H9 (cell line): ENCODE measurements around the gene CGGBP1. TPM values are rescaled to one million over a fixed set of nuclear protein-coding genes. Genes with fewer than 3 reads are reported as not detected.

Experiments used
- DNase-seq: peaks from one replicate; pipeline ENCODE4 v3.0.0-alpha.2; 2017
- H2AFZ ChIP-seq: one replicate; pipeline ENCODE4 v1.6.1; 2013; ENCODE audit warnings: mild to moderate bottlenecking, low read length, control low read depth, moderate library complexity
- H2AK5ac ChIP-seq: 2 replicates; pipeline ENCODE4 v1.6.1; 2013; ENCODE audit warnings: low read length, control low read depth, mixed read lengths; ENCODE audit not compliant: insufficient read length
- H2BK120ac ChIP-seq: one replicate; pipeline ENCODE4 v1.6.1; 2013; ENCODE audit warnings: low read depth, mild to moderate bottlenecking, low read length, control low read depth, inconsistent platforms; ENCODE audit not compliant: poor library complexity, severe bottlenecking
- H2BK12ac ChIP-seq: 2 replicates; pipeline ENCODE4 v1.6.1; 2013; ENCODE audit warnings: low read length, control low read depth, mixed read lengths, low read depth; ENCODE audit not compliant: insufficient read length
- H2BK15ac ChIP-seq: 2 replicates; pipeline ENCODE4 v1.6.1; 2013; ENCODE audit warnings: low read depth, low read length, control low read depth
- H2BK20ac ChIP-seq: one replicate; pipeline ENCODE4 v1.6.1; 2013; ENCODE audit warnings: low read depth, mild to moderate bottlenecking, low read length, control low read depth, inconsistent platforms; ENCODE audit not compliant: poor library complexity, severe bottlenecking
- H2BK5ac ChIP-seq: 2 replicates; pipeline ENCODE4 v1.6.1; 2013; ENCODE audit warnings: low read length, control low read depth, mixed read lengths; ENCODE audit not compliant: insufficient read length
- H3K14ac ChIP-seq: 2 replicates; pipeline ENCODE4 v1.6.1; 2013; ENCODE audit warnings: low read length, control low read depth; ENCODE audit not compliant: insufficient read depth
- H3K18ac ChIP-seq: 2 replicates; pipeline ENCODE4 v1.6.1; 2013; ENCODE audit warnings: low read depth, mild to moderate bottlenecking, mixed read lengths, low read length, control low read depth; ENCODE audit not compliant: insufficient read length
- H3K23ac ChIP-seq: 2 replicates; pipeline ENCODE4 v1.6.1; 2013; ENCODE audit warnings: low read length, control low read depth, mixed read lengths, low read depth; ENCODE audit not compliant: insufficient read length
- H3K23me2 ChIP-seq: 2 replicates; pipeline ENCODE4 v1.6.1; 2013; ENCODE audit warnings: low read depth, mild to moderate bottlenecking, mixed read lengths, low read length, control low read depth; ENCODE audit not compliant: insufficient read length, poor library complexity, severe bottlenecking
- H3K27ac ChIP-seq: 2 replicates; pipeline ENCODE4 v1.5.1; 2013; ENCODE audit warnings: low read length, control low read depth, mixed read lengths, low read depth; ENCODE audit not compliant: insufficient read length
- H3K27me3 ChIP-seq: 2 replicates; pipeline ENCODE4 v1.6.1; 2013; ENCODE audit warnings: low read length, control low read depth, inconsistent platforms; ENCODE audit not compliant: insufficient read depth
- H3K4ac ChIP-seq: 2 replicates; pipeline ENCODE4 v1.6.1; 2013; ENCODE audit warnings: low read depth, mild to moderate bottlenecking, control low read depth, inconsistent platforms, low read length, moderate library complexity
- H3K4me1 ChIP-seq: 2 replicates; pipeline ENCODE4 v1.6.1; 2013; ENCODE audit warnings: low read length, control low read depth, inconsistent platforms; ENCODE audit not compliant: insufficient read depth
- H3K4me2 ChIP-seq: 2 replicates; pipeline ENCODE4 v1.6.1; 2013; ENCODE audit warnings: low read length, control low read depth, mixed read lengths; ENCODE audit not compliant: insufficient read length, insufficient read depth
- H3K56ac ChIP-seq: 2 replicates; pipeline ENCODE4 v1.6.1; 2013; ENCODE audit warnings: low read depth, mild to moderate bottlenecking, mixed read lengths, low read length, control low read depth; ENCODE audit not compliant: insufficient read length
- H3K79me1 ChIP-seq: 2 replicates; pipeline ENCODE4 v1.6.1; 2013; ENCODE audit warnings: low read depth, mild to moderate bottlenecking, moderate library complexity, low read length, control low read depth, inconsistent platforms; ENCODE audit not compliant: insufficient read depth, poor library complexity, severe bottlenecking
- H3K79me2 ChIP-seq: 2 replicates; pipeline ENCODE4 v1.6.1; 2013; ENCODE audit warnings: low read length, control low read depth, inconsistent platforms; ENCODE audit not compliant: insufficient read depth
- H3K9ac ChIP-seq: 2 replicates; pipeline ENCODE4 v1.6.1; 2013; ENCODE audit warnings: low read length, control low read depth, mixed read lengths; ENCODE audit not compliant: insufficient read length; ENCODE audit errors: extremely low read depth
- H3K9me3 ChIP-seq: one replicate; pipeline ENCODE4 v1.6.1; 2013; ENCODE audit warnings: low read depth, low read length, inconsistent platforms; ENCODE audit not compliant: control insufficient read depth
- H3T11ph ChIP-seq: one replicate; pipeline ENCODE4 v1.6.1; 2013; ENCODE audit warnings: mild to moderate bottlenecking, low read length, control low read depth, inconsistent platforms
- H4K20me1 ChIP-seq: one replicate; pipeline ENCODE4 v1.6.1; 2013; ENCODE audit not compliant: control insufficient read depth, insufficient read length, insufficient read depth
- H4K5ac ChIP-seq: 2 replicates; pipeline ENCODE4 v1.6.1; 2013; ENCODE audit warnings: low read depth, mild to moderate bottlenecking, mixed read lengths, low read length, control low read depth; ENCODE audit not compliant: insufficient read length
- H4K8ac ChIP-seq: replicated peaks from 2 replicates; pipeline ENCODE4 v1.6.1; 2013; ENCODE audit warnings: low read length, control low read depth, mixed read lengths, low read depth; ENCODE audit not compliant: insufficient read length
- H4K91ac ChIP-seq: 2 replicates; pipeline ENCODE4 v1.6.1; 2013; ENCODE audit warnings: low read depth, mild to moderate bottlenecking, moderate library complexity, mixed read lengths, low read length, control low read depth; ENCODE audit not compliant: insufficient read length
- H3K27ac Mint-ChIP-seq, 3 experiments: 2 replicates in 2 of 3; 3 replicates in 1 of 3; pipeline ENCODE4 v1.8.0; 2020 to 2021; ENCODE audit warnings: mixed read lengths in 3 of 3, mild to moderate bottlenecking in 1 of 3, moderate library complexity in 1 of 3
- H3K27me3 Mint-ChIP-seq: 2 replicates; pipeline ENCODE4 v1.8.0; 2021; ENCODE audit warnings: low read depth, mild to moderate bottlenecking, moderate library complexity, mixed read lengths
- H3K36me3 Mint-ChIP-seq, 3 experiments: 2 replicates in 2 of 3; 3 replicates in 1 of 3; pipeline ENCODE4 v1.8.0; 2020 to 2021; ENCODE audit warnings: low read depth in 3 of 3, mixed read lengths in 3 of 3; ENCODE audit not compliant: insufficient read depth in 1 of 3
- H3K4me1 Mint-ChIP-seq, 2 experiments: 2 replicates each; pipeline ENCODE4 v1.8.0; 2020; ENCODE audit warnings: mixed read lengths in 2 of 2
- H3K4me3 Mint-ChIP-seq, 2 experiments: 2 replicates in 1 of 2; 3 replicates in 1 of 2; pipeline ENCODE4 v1.8.0; 2020 to 2021; ENCODE audit warnings: mild to moderate bottlenecking in 2 of 2, mixed read lengths in 2 of 2, moderate library complexity in 1 of 2
- H3K9me3 Mint-ChIP-seq, 2 experiments: 2 replicates in 1 of 2; 3 replicates in 1 of 2; pipeline ENCODE4 v1.8.0; 2020; ENCODE audit warnings: mild to moderate bottlenecking in 2 of 2, mixed read lengths in 2 of 2, moderate library complexity in 1 of 2
- WGBS: extraction: QIAGEN DNeasy Blood & Tissue Kit; methylation state at CpG from one replicate; pipeline ENCODE4 v1.1.7; 2013; ENCODE audit warnings: missing lambda C conversion rate, low lambda C conversion rate, mixed read lengths; ENCODE audit not compliant: insufficient read length; ENCODE audit errors: extremely low coverage; 5-methylcytosine and 5-hydroxymethylcytosine counted together
- total RNA-seq: library from RNA; stranded (reverse); gene quantifications from 2 replicates; pipeline ENCODE4 v1.2.1, GENCODE V29; 2021
- TF ChIP-seq, protein P1 (sequence below): fragments of 200-600 bp; sonication (generic); conservative IDR thresholded peaks from 3 replicates; pipeline ENCODE4 v1.8.0; 2021; ENCODE audit warnings: antibody characterized with exemption, mild to moderate bottlenecking

CGGBP1 gene
- total RNA-seq, 1 experiment from 2014 or later = 75.0 TPM

DNA sequence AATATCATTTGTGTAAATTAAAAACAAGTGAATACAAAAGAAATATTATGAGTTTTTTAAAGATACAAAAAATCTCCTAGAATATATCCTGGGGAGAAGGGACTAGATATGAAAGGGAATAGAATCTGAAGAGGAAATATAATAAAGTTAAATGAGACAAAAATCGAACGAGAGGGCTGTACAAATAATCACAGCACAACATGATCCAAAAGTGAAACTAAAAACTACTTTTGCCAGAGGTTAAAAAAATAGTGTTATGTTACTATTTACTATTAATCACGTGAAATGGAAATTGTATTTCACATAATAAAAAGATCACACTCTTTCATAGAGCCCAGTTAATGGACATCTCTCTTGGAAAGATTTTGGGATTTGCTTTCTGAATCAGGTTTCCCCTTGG, 28.6 kb downstream of the CGGBP1 start:
- TF ChIP-seq, protein P1, sequence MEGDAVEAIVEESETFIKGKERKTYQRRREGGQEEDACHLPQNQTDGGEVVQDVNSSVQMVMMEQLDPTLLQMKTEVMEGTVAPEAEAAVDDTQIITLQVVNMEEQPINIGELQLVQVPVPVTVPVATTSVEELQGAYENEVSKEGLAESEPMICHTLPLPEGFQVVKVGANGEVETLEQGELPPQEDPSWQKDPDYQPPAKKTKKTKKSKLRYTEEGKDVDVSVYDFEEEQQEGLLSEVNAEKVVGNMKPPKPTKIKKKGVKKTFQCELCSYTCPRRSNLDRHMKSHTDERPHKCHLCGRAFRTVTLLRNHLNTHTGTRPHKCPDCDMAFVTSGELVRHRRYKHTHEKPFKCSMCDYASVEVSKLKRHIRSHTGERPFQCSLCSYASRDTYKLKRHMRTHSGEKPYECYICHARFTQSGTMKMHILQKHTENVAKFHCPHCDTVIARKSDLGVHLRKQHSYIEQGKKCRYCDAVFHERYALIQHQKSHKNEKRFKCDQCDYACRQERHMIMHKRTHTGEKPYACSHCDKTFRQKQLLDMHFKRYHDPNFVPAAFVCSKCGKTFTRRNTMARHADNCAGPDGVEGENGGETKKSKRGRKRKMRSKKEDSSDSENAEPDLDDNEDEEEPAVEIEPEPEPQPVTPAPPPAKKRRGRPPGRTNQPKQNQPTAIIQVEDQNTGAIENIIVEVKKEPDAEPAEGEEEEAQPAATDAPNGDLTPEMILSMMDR = no peak
- no peak overlapping the region for H2BK5ac ChIP-seq
- H3K4me2 ChIP-seq = no peak overlapping the region
- no peak overlapping the region for H3K18ac ChIP-seq
- DNase-seq = no peak
- no peak overlapping the region for H2BK12ac ChIP-seq
- no peak overlapping the region for H4K8ac ChIP-seq
- H3K56ac ChIP-seq = no peak overlapping the region
- H3K27me3 ChIP-seq = no peaks in the 10 kb centered on the region
- no peak overlapping the region for H3K27ac Mint-ChIP-seq
- H2AK5ac ChIP-seq = no peak overlapping the region
- H3K4me1 Mint-ChIP-seq = peaks cover 0 to 3% of the 10 kb centered on the region in 2 experiments; a peak in 1 of 4 replicates
- H3K79me1 ChIP-seq = no peaks in the 10 kb centered on the region
- H3K4me1 ChIP-seq = no peaks in the 10 kb centered on the region
- H4K20me1 ChIP-seq = no peaks in the 10 kb centered on the region
- H3K36me3 Mint-ChIP-seq = peaks cover 0 to 7% (median 0%) of the 10 kb centered on the region in 3 experiments; a peak in 1 of 7 replicates
- H3K27ac ChIP-seq = no peak overlapping the region
- no peak overlapping the region for H3T11ph ChIP-seq
- H2BK120ac ChIP-seq = no peak overlapping the region
- H3K23me2 ChIP-seq = no peaks in the 10 kb centered on the region
- H2BK15ac ChIP-seq = no peak overlapping the region
- no peak overlapping the region for H3K4me3 Mint-ChIP-seq
- H2BK20ac ChIP-seq = no peak overlapping the region
- no peak overlapping the region for H4K5ac ChIP-seq
- no peak overlapping the region for H3K14ac ChIP-seq
- peaks cover 14 to 16% of the 10 kb centered on the region in 2 experiments for H3K9me3 Mint-ChIP-seq
- H3K27me3 Mint-ChIP-seq = no peaks in the 10 kb centered on the region; the same call in 1 of the 2 replicates
- H2AFZ ChIP-seq = no peak overlapping the region
- no peak overlapping the region for H3K23ac ChIP-seq
- no peak overlapping the region for H4K91ac ChIP-seq
- no peaks in the 10 kb centered on the region for H3K9me3 ChIP-seq
- no CpG with 5 or more reads among the region's 3 CpGs for WGBS
- no peak overlapping the region for H3K9ac ChIP-seq
- H3K79me2 ChIP-seq = no peaks in the 10 kb centered on the region
- H3K4ac ChIP-seq = no peak overlapping the region
